ENCODE results near the gene KCNH5.

- TF ChIP-seq NR2C2 (CRISPR knock-in tag; IDR thresholded peaks at IDR 0.05) (no peak), PREB (CRISPR knock-in tag; IDR thresholded peaks at IDR 0.05; ENCODE audit: borderline replicate concordance) (no peak)
Measured at GRCh38 chr14:62889364-62889763, 155.9 kb downstream of the KCNH5 start.
